Naive thymus-derived CD4-positive, alpha-beta T cell (primary cell): ENCODE data around the gene HDAC1. TPM values are rescaled to one million over a fixed set of nuclear protein-coding genes. Genes with fewer than 3 reads are reported as not detected.

Experiments
- ATAC-seq: fragments of 150-1000 bp; cut with Tn5 transposase; 2 replicates; pipeline ENCODE4 v1.10.0; 2021; ENCODE audit warnings: mild to moderate bottlenecking, moderate library complexity
- CTCF ChIA-PET: fragments of 350-600 bp; sonication (Branson Sonifier 250); formaldehyde crosslinking; loops from one replicate; lab custom pipeline; 2021; ENCODE audit warnings: antibody characterized with exemption; lab: Charles Lee
- POLR2A ChIA-PET: fragments of 350-600 bp; sonication (Branson Sonifier 250); formaldehyde crosslinking; loops from one replicate; lab custom pipeline; 2021; ENCODE audit warnings: antibody characterized with exemption, inconsistent platforms; lab: Charles Lee
- DNase-seq, 9 donors: peaks; one replicate each; pipeline versions ENCODE4 v3.0.0 to v3.0.0-alpha.2; 2020 to 2022; ENCODE audit warnings: mixed read lengths in 1 of 9
- H3K27ac ChIP-seq: one replicate; pipeline ENCODE4 v1.7.0; 2013; ENCODE audit warnings: mild to moderate bottlenecking, low read depth, low read length, moderate library complexity
- H3K27me3 ChIP-seq, 2 donors: one replicate each; pipeline ENCODE4 v1.7.0; 2013; ENCODE audit warnings: low read length in 2 of 2, mild to moderate bottlenecking in 2 of 2, moderate library complexity in 2 of 2; ENCODE audit not compliant: control insufficient read depth in 2 of 2, insufficient read depth in 2 of 2
- H3K36me3 ChIP-seq, 3 experiments: 1 replicate in 2 of 3; 2 replicates in 1 of 3; pipeline ENCODE4 v1.7.0; 2013; ENCODE audit warnings: low read length in 3 of 3, mild to moderate bottlenecking in 3 of 3, moderate library complexity in 1 of 3; ENCODE audit not compliant: insufficient read depth in 3 of 3, control insufficient read depth in 2 of 3
- H3K4me1 ChIP-seq, 2 donors: one replicate each; pipeline ENCODE4 v1.7.0; 2013; ENCODE audit warnings: low read length in 2 of 2, mild to moderate bottlenecking in 2 of 2, moderate library complexity in 1 of 2; ENCODE audit not compliant: control insufficient read depth in 2 of 2, insufficient read depth in 2 of 2
- H3K4me3 ChIP-seq: 2 replicates; pipeline ENCODE4 v1.7.0; 2013; ENCODE audit warnings: mild to moderate bottlenecking, low read length
- H3K9me3 ChIP-seq, 3 experiments: 1 replicate in 2 of 3; 2 replicates in 1 of 3; pipeline ENCODE4 v1.7.0; 2013; ENCODE audit warnings: low read length in 3 of 3; ENCODE audit not compliant: control insufficient read depth in 2 of 3
- H3K27ac Mint-ChIP-seq, 9 donors: one replicate each; pipeline ENCODE4 v1.8.0; 2020 to 2022; ENCODE audit warnings: mixed read lengths in 9 of 9, mild to moderate bottlenecking in 8 of 9, moderate library complexity in 5 of 9, inconsistent platforms in 2 of 9
- H3K27me3 Mint-ChIP-seq, 5 donors: one replicate each; pipeline ENCODE4 v1.8.0; 2021 to 2022; ENCODE audit warnings: mixed read lengths in 5 of 5, mild to moderate bottlenecking in 1 of 5
- H3K36me3 Mint-ChIP-seq, 5 donors: one replicate each; pipeline ENCODE4 v1.8.0; 2020 to 2022; ENCODE audit warnings: mixed read lengths in 5 of 5, mild to moderate bottlenecking in 3 of 5, inconsistent platforms in 1 of 5
- H3K4me1 Mint-ChIP-seq, 7 donors: one replicate each; pipeline ENCODE4 v1.8.0; 2020 to 2022; ENCODE audit warnings: mixed read lengths in 7 of 7, mild to moderate bottlenecking in 3 of 7, inconsistent platforms in 1 of 7
- H3K4me3 Mint-ChIP-seq, 10 donors: one replicate each; pipeline ENCODE4 v1.8.0; 2020 to 2022; ENCODE audit warnings: mild to moderate bottlenecking in 10 of 10, mixed read lengths in 10 of 10, moderate library complexity in 6 of 10, inconsistent platforms in 2 of 10
- H3K9me3 Mint-ChIP-seq, 11 donors: one replicate each; pipeline ENCODE4 v1.8.0; 2020 to 2022; ENCODE audit warnings: mixed read lengths in 11 of 11, mild to moderate bottlenecking in 4 of 11, inconsistent platforms in 1 of 11, moderate library complexity in 1 of 11
- intact Hi-C, 2 donors: fragments of 100-400 bp; cut with micrococcal nuclease; formaldehyde crosslinking; loops; one replicate each; pipeline ENCODE4 v1.15.1; 2023
- polyA plus RNA-seq, 2 donors: library from polyadenylated mRNA; unstranded; fragments of 300-500 nt; fragmentation: Illumina TruSeq; gene quantifications; one replicate each; pipeline ENCODE4 v1.2.3, GENCODE V29; 2021
- total RNA-seq, 6 experiments: library from RNA in 5 of 6; stranded (reverse) in 5 of 6; gene quantifications; 1 replicate in 5 of 6; 2 replicates in 1 of 6; pipeline ENCODE4 v1.2.3 and lab custom pipeline; 2021 to 2026

The HDAC1 gene
- total and polyA plus RNA-seq, 7 experiments from 2014 or later = 81.8 to 209 (median 174) TPM

GRCh38 chr1:32380057-32380456 is 88.2 kb downstream of the HDAC1 start:
- Mint-ChIP-seq H3K4me3 (no peak overlapping the region), H3K27ac (peak overlapping the region in 2 of 9 donors; percentile 72 to 76), H3K4me1 (peaks cover 0 to 8% (median 0%) of the 10 kb centered on the region in 7 donors), H3K9me3 (no peaks in the 10 kb centered on the region), H3K36me3 (peaks cover 10 to 63% (median 28%) of the 10 kb centered on the region in 5 donors), H3K27me3 (no peaks in the 10 kb centered on the region)
- no peak overlapping the region for H3K4me3 ChIP-seq
- no peak for ATAC-seq
- H3K36me3 ChIP-seq = peaks cover 46 to 100% (median 74%) of the 10 kb centered on the region in 3 experiments
- intact Hi-C loops = no loop called here
- no peaks in the 10 kb centered on the region for H3K9me3 ChIP-seq
- no peaks in the 10 kb centered on the region for H3K4me1 ChIP-seq
- H3K27ac ChIP-seq = no peak overlapping the region
- no peak for DNase-seq
- CTCF ChIA-PET = no interaction called here
- POLR2A ChIA-PET = interaction anchor here (0.5 to 2.3 kb wide), 3 partner anchors 14 to 165 kb away, joined by 3 to 8 read pairs (median 5); partner anchors contain the start of genes BSDC1 and MARCKSL1
- H3K27me3 ChIP-seq = no peaks in the 10 kb centered on the region

Other genes starting within 250 kb of the HDAC1 start
- gene TMEM39B, start 219.1 kb upstream of the HDAC1 start, total RNA-seq = 10 to 100 TPM; 11.4 to 35.9 (median 26.4) TPM
- gene TMEM39B, start 219.1 kb upstream of the HDAC1 start, polyA plus RNA-seq = 1 to 10 TPM; 2.7 to 4.9 TPM
- gene KPNA6, start 184.0 kb upstream of the HDAC1 start, total RNA-seq = 10 to 100 TPM; 47.4 to 63.7 (median 51.6) TPM
- gene KPNA6, start 184.0 kb upstream of the HDAC1 start, polyA plus RNA-seq = 10 to 100 TPM; 19.5 to 26.8 TPM
- gene TXLNA, start 112.4 kb upstream of the HDAC1 start, total RNA-seq = 10 to 100 TPM; 16.7 to 83.3 (median 36.3) TPM
- 10 to 100 TPM; 20.4 to 31.4 TPM for gene TXLNA, start 112.4 kb upstream of the HDAC1 start, polyA plus RNA-seq
- gene CCDC28B, start 91.5 kb upstream of the HDAC1 start, total RNA-seq = 10 to 100 TPM in 1 of 5 experiments, 1 to 10 TPM in 4; 6.2 to 39.0 (median 8.7) TPM
- gene CCDC28B, start 91.5 kb upstream of the HDAC1 start, polyA plus RNA-seq = 10 to 100 TPM; 11.7 to 16.1 TPM
- gene IQCC, start 86.4 kb upstream of the HDAC1 start, total RNA-seq = 1 to 10 TPM; 2.3 to 4.6 (median 2.5) TPM
- 1 to 10 TPM; 1.8 to 3.0 TPM for gene IQCC, start 86.4 kb upstream of the HDAC1 start, polyA plus RNA-seq
- not detected for gene DCDC2B, start 83.0 kb upstream of the HDAC1 start, total RNA-seq
- gene DCDC2B, start 83.0 kb upstream of the HDAC1 start, polyA plus RNA-seq = under 1 TPM in 1 of 2 donors, not detected in 1; 0.25 TPM
- gene TMEM234, start 69.7 kb upstream of the HDAC1 start, total RNA-seq = 10 to 100 TPM; 15.9 to 29.6 (median 21.4) TPM
- 1 to 10 TPM; 5.9 to 6.1 TPM for gene TMEM234, start 69.7 kb upstream of the HDAC1 start, polyA plus RNA-seq
- 100 to 1,000 TPM in 3 of 5 experiments, 10 to 100 TPM in 2; 82.6 to 182 (median 104) TPM for gene EIF3I, start 69.7 kb upstream of the HDAC1 start, total RNA-seq
- gene EIF3I, start 69.7 kb upstream of the HDAC1 start, polyA plus RNA-seq = 100 to 1,000 TPM; 185 to 189 TPM
- 1 to 10 TPM in 3 of 5 experiments, under 1 TPM in 2; 0.48 to 2.0 (median 1.4) TPM for gene FAM167B, start 44.9 kb upstream of the HDAC1 start, total RNA-seq
- gene FAM167B, start 44.9 kb upstream of the HDAC1 start, polyA plus RNA-seq = not detected
- gene LCK, start 40.8 kb upstream of the HDAC1 start, total RNA-seq = 100 to 1,000 TPM; 245 to 509 (median 469) TPM
- gene LCK, start 40.8 kb upstream of the HDAC1 start, polyA plus RNA-seq = 1,000 to 10,000 TPM in 1 of 2 donors, 100 to 1,000 TPM in 1; 897 to 1,109 TPM
- gene MARCKSL1, start 44.1 kb downstream of the HDAC1 start, total RNA-seq = 10 to 100 TPM; 22.2 to 70.2 (median 41.7) TPM
- gene MARCKSL1, start 44.1 kb downstream of the HDAC1 start, polyA plus RNA-seq = 100 to 1,000 TPM; 175 to 222 TPM
- 10 to 100 TPM; 11.9 to 37.6 (median 27.7) TPM for gene FAM229A, start 70.4 kb downstream of the HDAC1 start, total RNA-seq
- 1 to 10 TPM in 1 of 2 donors, under 1 TPM in 1; 0.32 to 2.5 TPM for gene FAM229A, start 70.4 kb downstream of the HDAC1 start, polyA plus RNA-seq
- 1 to 10 TPM in 4 of 5 experiments, under 1 TPM in 1; 0.77 to 7.2 (median 2.7) TPM for gene TSSK3, start 70.5 kb downstream of the HDAC1 start, total RNA-seq
- gene TSSK3, start 70.5 kb downstream of the HDAC1 start, polyA plus RNA-seq = 1 to 10 TPM in 1 of 2 donors, under 1 TPM in 1; 0.50 to 3.2 TPM
- gene BSDC1, start 102.4 kb downstream of the HDAC1 start, total RNA-seq = 100 to 1,000 TPM in 4 of 5 experiments, 10 to 100 TPM in 1; 51.7 to 186 (median 121) TPM
- gene BSDC1, start 102.4 kb downstream of the HDAC1 start, polyA plus RNA-seq = 10 to 100 TPM; 37.6 to 54.9 TPM
- gene ZBTB8B, start 173.0 kb downstream of the HDAC1 start, total RNA-seq = under 1 TPM in 1 of 5 experiments, not detected in 4; 0.02 TPM
- gene ZBTB8B, start 173.0 kb downstream of the HDAC1 start, polyA plus RNA-seq = not detected
- gene ZBTB8A, start 247.3 kb downstream of the HDAC1 start, total RNA-seq = under 1 TPM in 1 of 5 experiments, not detected in 4; 0.07 TPM
- not detected for gene ZBTB8A, start 247.3 kb downstream of the HDAC1 start, polyA plus RNA-seq